Activated CD4-positive, alpha-beta T cell treated with anti-CD3 and anti-CD28 coated beads, Interleukin-2, amount 10 ng/mL, durations not matched to agents 7 days and 5 days (primary cell): ENCODE data around the gene CREB5. TPM values are rescaled to one million over a fixed set of nuclear protein-coding genes. Genes with fewer than 3 reads are reported as not detected.

Source experiments
- CTCF ChIA-PET: fragments of 350-600 bp; sonication (Branson Sonifier 250); formaldehyde crosslinking; loops from one replicate; lab custom pipeline; 2021; ENCODE audit warnings: antibody characterized with exemption; lab: Charles Lee
- POLR2A ChIA-PET: fragments of 350-600 bp; sonication (Branson Sonifier 250); formaldehyde crosslinking; loops from one replicate; lab custom pipeline; 2021; ENCODE audit warnings: antibody characterized with exemption; lab: Charles Lee
- DNase-seq: peaks from one replicate; pipeline ENCODE4 v3.0.0-alpha.2; 2020
- H3K27ac Mint-ChIP-seq: one replicate; pipeline ENCODE4 v1.8.0; 2021; ENCODE audit warnings: mild to moderate bottlenecking, moderate library complexity, mixed read lengths
- H3K27me3 Mint-ChIP-seq: one replicate; pipeline ENCODE4 v1.8.0; 2021; ENCODE audit warnings: mixed read lengths
- H3K36me3 Mint-ChIP-seq: one replicate; pipeline ENCODE4 v1.8.0; 2021; ENCODE audit warnings: low read depth, mixed read lengths
- H3K4me1 Mint-ChIP-seq: one replicate; pipeline ENCODE4 v1.8.0; 2021; ENCODE audit warnings: mixed read lengths
- H3K4me3 Mint-ChIP-seq: one replicate; pipeline ENCODE4 v1.8.0; 2021; ENCODE audit warnings: mild to moderate bottlenecking, moderate library complexity, mixed read lengths
- H3K9me3 Mint-ChIP-seq: one replicate; pipeline ENCODE4 v1.8.0; 2021; ENCODE audit warnings: mixed read lengths
- total RNA-seq, 2 experiments: library from RNA; stranded (reverse); gene quantifications; one replicate each; pipeline ENCODE4 v1.2.3, GENCODE V29; 2021

The CREB5 gene
- total RNA-seq, 2 experiments from 2014 or later = not detected

- Mint-ChIP-seq H3K4me1 (no peaks in the 10 kb centered on the region), H3K36me3 (no peaks in the 10 kb centered on the region), H3K4me3 (no peak overlapping the region), H3K9me3 (no peaks in the 10 kb centered on the region), H3K27ac (no peak overlapping the region), H3K27me3 (peaks cover 2% of the 10 kb centered on the region)
- ChIA-PET POLR2A (no interaction called here), CTCF (no interaction called here)
- DNase-seq = no peak
Observed at GRCh38 chr7:28800150-28800549, 387.8 kb downstream of the CREB5 start.

GRCh38 chr7:28802450-28802849, 390.1 kb downstream of the CREB5 start:
- Mint-ChIP-seq H3K4me1 (no peaks in the 10 kb centered on the region), H3K27me3 (no peaks in the 10 kb centered on the region), H3K4me3 (no peak overlapping the region), H3K9me3 (no peaks in the 10 kb centered on the region), H3K27ac (no peak overlapping the region), H3K36me3 (no peaks in the 10 kb centered on the region)
- ChIA-PET CTCF (no interaction called here), POLR2A (no interaction called here)
- DNase-seq = no peak

GRCh38 chr7:28804157-28804556, 391.8 kb downstream of the CREB5 start:
- ChIA-PET CTCF (no interaction called here), POLR2A (no interaction called here)
- Mint-ChIP-seq H3K4me3 (no peak overlapping the region), H3K27ac (no peak overlapping the region), H3K9me3 (no peaks in the 10 kb centered on the region), H3K36me3 (no peaks in the 10 kb centered on the region), H3K27me3 (no peaks in the 10 kb centered on the region), H3K4me1 (no peaks in the 10 kb centered on the region)
- DNase-seq = no peak

GRCh38 chr7:28804990-28805389, 392.7 kb downstream of the CREB5 start:
- Mint-ChIP-seq H3K4me1 (no peaks in the 10 kb centered on the region), H3K27ac (no peak overlapping the region), H3K27me3 (no peaks in the 10 kb centered on the region), H3K4me3 (no peak overlapping the region), H3K9me3 (no peaks in the 10 kb centered on the region), H3K36me3 (no peaks in the 10 kb centered on the region)
- no peak for DNase-seq
- ChIA-PET POLR2A (no interaction called here), CTCF (no interaction called here)

DNA sequence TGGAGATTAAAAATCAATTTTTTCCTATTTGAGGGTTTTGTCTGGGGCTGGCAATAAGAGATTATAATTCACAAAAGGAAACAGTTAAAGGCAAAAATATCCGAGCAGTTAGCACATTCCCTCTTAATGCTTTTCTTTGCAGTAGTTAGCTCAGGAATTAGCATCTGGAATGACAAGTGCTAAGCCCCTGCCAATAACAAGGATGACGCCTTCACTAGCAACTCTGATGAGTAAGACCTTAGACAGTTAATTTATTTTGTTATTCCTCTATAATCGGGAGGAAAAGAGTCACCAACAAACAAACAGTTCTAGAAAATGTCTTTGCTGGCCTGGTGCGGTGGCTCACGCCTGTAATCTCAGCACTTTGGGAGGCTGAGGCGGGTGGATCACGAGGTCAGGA, 394.5 kb downstream of the CREB5 start:
- Mint-ChIP-seq H3K27me3 (no peaks in the 10 kb centered on the region), H3K9me3 (no peaks in the 10 kb centered on the region), H3K4me1 (no peaks in the 10 kb centered on the region), H3K36me3 (no peaks in the 10 kb centered on the region), H3K27ac (no peak overlapping the region), H3K4me3 (no peak overlapping the region)
- ChIA-PET CTCF (no interaction called here), POLR2A (no interaction called here)
- DNase-seq = no peak

DNA sequence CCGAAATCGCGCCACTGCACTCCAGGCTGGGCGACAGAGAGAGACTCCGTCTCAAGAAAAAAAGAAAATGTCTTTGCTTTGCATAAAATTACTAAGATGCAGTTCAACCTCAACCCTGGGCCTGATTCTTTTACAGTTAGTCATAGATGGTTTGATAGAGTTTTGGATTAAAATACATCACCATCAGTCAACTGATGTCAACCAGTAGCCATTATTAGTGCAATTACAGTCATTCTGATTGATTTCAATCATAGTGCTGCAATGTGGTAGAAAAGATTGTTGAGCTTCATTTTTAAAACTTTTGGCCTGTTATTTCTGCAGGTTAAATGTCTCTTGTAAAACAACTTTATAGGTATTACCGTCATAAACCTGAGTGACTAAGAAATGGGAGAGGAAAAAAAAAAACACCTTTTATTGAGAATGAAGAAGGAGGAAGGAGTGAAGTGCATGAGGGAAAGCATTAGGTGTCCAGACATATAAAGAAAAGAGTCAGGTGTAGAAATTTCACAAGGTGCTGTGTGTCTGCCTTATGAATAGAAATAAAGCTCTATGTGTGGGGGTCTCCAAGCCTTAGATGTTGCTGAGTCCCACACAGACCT, 395.2 kb downstream of the CREB5 start:
- H3K9me3 Mint-ChIP-seq = no peaks in the 10 kb centered on the region
- no peaks in the 10 kb centered on the region for H3K27me3 Mint-ChIP-seq
- no peak for DNase-seq
- CTCF ChIA-PET = interaction anchor here (0.6 kb wide), 1 partner anchor 74 kb away, joined by 3 read pairs; no protein-coding TSS in a partner anchor
- H3K27ac Mint-ChIP-seq = no peak overlapping the region
- no peak overlapping the region for H3K4me3 Mint-ChIP-seq
- POLR2A ChIA-PET = no interaction called here
- H3K36me3 Mint-ChIP-seq = no peaks in the 10 kb centered on the region
- no peaks in the 10 kb centered on the region for H3K4me1 Mint-ChIP-seq

DNA sequence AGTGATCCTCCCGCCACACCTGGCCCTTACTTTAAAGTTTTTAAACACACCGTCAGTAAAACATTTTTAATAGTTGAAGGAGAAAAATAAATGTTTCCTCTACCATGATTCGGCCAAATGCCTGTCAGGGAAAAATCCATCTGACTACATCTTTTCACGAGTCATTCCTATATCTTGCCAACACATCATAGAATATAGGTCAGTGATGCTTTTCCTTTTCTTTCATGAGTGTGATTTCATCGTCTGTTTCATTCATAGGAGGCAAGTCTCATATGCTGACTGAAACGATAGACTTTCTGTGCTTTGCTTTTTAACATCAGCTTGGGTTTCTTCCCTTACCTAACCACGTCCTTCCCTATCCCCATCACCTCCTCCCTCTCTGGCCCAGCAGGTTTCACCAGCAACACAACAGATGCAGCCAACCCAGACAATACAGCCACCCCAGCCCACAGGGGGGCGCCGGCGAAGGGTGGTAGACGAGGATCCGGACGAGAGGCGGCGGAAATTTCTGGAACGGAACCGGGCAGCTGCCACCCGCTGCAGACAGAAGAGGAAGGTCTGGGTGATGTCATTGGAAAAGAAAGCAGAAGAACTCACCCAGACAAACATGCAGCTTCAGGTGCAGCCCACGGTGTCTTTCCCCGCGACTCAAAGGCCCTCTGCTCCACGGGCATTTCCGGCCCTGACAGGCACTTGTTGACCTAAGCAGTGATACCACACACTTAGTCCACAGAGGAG, 396.6 kb downstream of the CREB5 start:
- H3K9me3 Mint-ChIP-seq = no peaks in the 10 kb centered on the region
- DNase-seq = no peak
- CTCF ChIA-PET = no interaction called here

GRCh38 chr7:28811008-28811407, 398.7 kb downstream of the CREB5 start:
- Mint-ChIP-seq H3K9me3 (no peaks in the 10 kb centered on the region), H3K27ac (no peak overlapping the region), H3K4me1 (no peaks in the 10 kb centered on the region), H3K27me3 (no peaks in the 10 kb centered on the region), H3K4me3 (no peak overlapping the region), H3K36me3 (no peaks in the 10 kb centered on the region)
- CTCF ChIA-PET = no interaction called here
- POLR2A ChIA-PET = no interaction called here
- DNase-seq = no peak

More for the DNA sequence above, 396.6 kb downstream of the CREB5 start:
- H3K36me3 Mint-ChIP-seq = no peaks in the 10 kb centered on the region
- no peak overlapping the region for H3K27ac Mint-ChIP-seq
- no peaks in the 10 kb centered on the region for H3K27me3 Mint-ChIP-seq
- no peaks in the 10 kb centered on the region for H3K4me1 Mint-ChIP-seq
- H3K4me3 Mint-ChIP-seq = no peak overlapping the region
- POLR2A ChIA-PET = no interaction called here

- no peak overlapping the region for H3K27ac Mint-ChIP-seq
- H3K36me3 Mint-ChIP-seq = no peaks in the 10 kb centered on the region
- H3K4me1 Mint-ChIP-seq = no peaks in the 10 kb centered on the region
- H3K27me3 Mint-ChIP-seq = no peaks in the 10 kb centered on the region
- ChIA-PET POLR2A (no interaction called here), CTCF (no interaction called here)
- no peak for DNase-seq
- H3K4me3 Mint-ChIP-seq = no peak overlapping the region
- H3K9me3 Mint-ChIP-seq = no peaks in the 10 kb centered on the region
Observed at GRCh38 chr7:28811701-28812430, 399.5 kb downstream of the CREB5 start.

GRCh38 chr7:28812616-28813015, 400.3 kb downstream of the CREB5 start:
- CTCF ChIA-PET = no interaction called here
- POLR2A ChIA-PET = no interaction called here
- H3K36me3 Mint-ChIP-seq = no peaks in the 10 kb centered on the region
- DNase-seq = no peak
- no peak overlapping the region for H3K4me3 Mint-ChIP-seq
- no peaks in the 10 kb centered on the region for H3K9me3 Mint-ChIP-seq
- H3K4me1 Mint-ChIP-seq = no peaks in the 10 kb centered on the region
- H3K27ac Mint-ChIP-seq = no peak overlapping the region
- H3K27me3 Mint-ChIP-seq = no peaks in the 10 kb centered on the region

DNA sequence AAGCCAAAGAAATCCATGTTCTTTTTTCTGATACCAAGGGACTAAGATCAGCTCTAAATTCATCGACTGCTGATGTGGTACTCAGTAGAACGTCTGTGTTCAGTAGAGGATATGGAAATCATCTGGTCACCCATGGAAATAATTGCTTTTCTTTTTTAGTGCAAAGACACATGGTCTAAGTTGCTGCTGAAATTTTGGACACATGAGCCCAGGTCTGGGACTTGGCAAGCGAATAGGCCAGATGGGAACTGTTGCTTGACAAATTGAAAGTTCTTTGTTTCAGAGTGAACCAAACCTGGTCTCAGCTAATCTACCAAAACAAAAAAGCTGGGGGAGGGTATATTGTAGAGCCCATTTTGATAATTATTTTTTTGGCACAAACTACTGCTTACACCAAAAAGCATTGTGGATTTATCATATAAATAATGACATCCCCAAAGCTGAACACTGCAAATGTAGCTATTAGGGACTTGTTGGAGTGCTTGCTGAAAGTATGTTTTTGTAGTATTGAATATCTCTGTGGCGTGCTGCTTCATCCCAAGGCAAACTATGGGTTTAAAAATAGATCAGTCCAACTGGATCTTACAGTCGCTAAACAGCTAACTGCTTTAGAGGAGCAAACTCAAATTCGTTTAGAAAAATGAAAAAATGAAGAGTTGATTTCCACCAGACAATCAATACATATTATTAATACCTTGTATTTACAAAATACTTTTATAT, 401.1 kb downstream of the CREB5 start:
- Mint-ChIP-seq H3K9me3 (no peaks in the 10 kb centered on the region), H3K27me3 (no peaks in the 10 kb centered on the region), H3K36me3 (no peaks in the 10 kb centered on the region), H3K4me1 (no peaks in the 10 kb centered on the region), H3K4me3 (no peak overlapping the region), H3K27ac (no peak overlapping the region)
- POLR2A ChIA-PET = no interaction called here
- DNase-seq = no peak
- CTCF ChIA-PET = no interaction called here

DNA sequence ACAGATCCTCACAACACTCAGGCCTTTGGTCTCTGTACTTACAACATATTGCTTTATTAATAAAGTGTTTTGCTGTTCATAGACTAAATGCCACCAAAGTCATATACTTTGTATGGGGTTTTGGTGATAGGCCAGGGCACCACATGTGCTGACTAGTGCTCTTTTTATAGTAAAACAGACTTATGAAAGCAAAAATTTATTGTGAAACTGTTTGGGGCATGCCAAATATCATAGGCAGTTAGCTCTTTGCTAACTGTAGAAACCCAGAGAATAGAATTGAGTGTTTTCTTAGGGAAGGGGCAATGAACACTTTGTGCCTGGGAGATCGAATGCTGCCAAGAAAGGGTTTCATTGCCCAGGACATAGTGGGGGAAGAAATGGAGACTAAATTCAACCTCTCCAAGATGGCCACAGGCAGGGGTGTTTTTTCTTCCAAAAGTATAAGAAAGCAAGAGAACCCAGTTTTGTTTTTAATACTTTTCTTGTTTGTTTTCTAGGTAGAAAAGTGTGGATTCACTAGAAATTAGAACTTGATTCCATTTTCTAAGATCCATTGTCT, 403.1 kb downstream of the CREB5 start:
- Mint-ChIP-seq H3K27me3 (no peaks in the 10 kb centered on the region), H3K9me3 (no peaks in the 10 kb centered on the region), H3K4me3 (no peak overlapping the region), H3K36me3 (no peaks in the 10 kb centered on the region), H3K4me1 (no peaks in the 10 kb centered on the region), H3K27ac (no peak overlapping the region)
- CTCF ChIA-PET = no interaction called here
- POLR2A ChIA-PET = no interaction called here
- DNase-seq = no peak
